A549 treated with RU486 at 1 μM for 4 hours (cell line): ENCODE measurements around the gene KCNIP1. TPM values are rescaled to one million over a fixed set of nuclear protein-coding genes. Genes with fewer than 3 reads are reported as not detected.

Experiments used
- total RNA-seq: library from RNA; stranded (reverse); fragments of 200-300 nt; extraction: Qiagen RNA extraction; gene quantifications from 5 replicates; pipeline ENCODE4 v1.2.3, GENCODE V29; 2022; ENCODE audit warnings: low read depth

The KCNIP1 gene
- not detected in 5 replicates for total RNA-seq

DNA sequence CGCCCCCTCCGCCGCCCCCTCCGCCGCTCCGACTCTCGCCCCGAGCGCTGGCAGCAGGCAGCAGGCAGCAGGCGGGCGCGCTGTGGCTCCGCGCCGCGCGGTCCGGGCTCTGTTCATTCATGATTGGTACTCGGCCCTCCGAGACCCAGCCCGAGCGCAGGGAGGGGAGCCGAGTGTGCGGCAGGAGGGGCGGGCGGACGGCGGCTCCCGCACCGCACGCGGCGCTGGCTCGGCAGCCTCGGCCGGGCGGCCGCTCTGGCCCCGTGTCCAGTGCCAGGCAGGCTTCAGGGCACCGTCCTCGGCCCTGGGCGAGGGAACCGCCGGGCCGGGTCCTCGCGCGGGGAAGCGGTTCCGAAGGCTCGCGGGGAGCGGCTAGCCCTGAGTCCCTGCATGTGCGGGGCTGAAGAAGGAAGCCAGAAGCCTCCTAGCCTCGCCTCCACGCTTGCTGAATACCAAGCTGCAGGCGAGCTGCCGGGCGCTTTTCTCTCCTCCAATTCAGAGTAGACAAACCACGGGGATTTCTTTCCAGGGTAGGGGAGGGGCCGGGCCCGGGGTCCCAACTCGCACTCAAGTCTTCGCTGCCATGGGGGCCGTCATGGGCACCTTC is at the start of gene KCNIP1:
TSS of gene KCNIP1 (plus strand) at position 31 of the 607 bp plus-strand sequence.

DNA sequence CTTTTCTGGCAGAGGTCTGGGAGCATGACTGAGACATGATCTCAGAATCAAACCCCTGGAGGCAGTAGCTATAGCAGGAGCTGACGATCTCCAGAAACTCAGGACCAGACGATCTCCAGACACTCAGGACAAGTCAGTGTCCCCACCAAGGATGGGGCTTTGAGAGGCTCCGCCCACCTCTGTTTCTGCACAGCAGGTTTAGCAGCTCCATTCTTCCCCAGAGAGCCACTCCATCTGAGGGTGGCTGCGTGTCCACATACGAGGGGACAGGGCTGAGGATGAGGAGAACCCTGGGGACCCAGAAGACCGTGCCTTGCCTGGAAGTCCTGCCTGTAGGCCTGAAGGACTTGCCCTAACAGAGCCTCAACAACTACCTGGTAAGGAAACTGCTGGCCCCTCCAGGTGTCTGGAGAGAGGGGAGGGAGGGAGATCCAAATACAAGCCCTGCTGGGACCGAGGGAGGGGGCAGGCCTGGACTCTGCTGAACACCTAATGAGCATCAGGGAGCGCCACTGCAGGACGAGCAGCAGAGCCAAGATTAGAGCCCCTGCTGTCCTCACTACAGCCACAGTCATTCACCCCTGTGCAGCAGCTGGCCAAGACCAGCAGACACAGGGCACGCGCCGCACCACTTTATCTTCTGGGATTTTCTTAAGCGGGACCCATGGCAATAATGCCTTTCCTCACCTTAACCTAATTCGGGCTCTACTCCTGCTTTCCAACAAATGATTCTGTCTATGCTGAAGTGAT is 279.9 kb downstream of the KCNIP1 start, which contains the start of gene GABRP:
TSS of gene GABRP (plus strand) at position 228 of the 750 bp plus-strand sequence. CDS start 4,891 bp downstream, outside the sequence.

Other genes with a start within 250 kb of the KCNIP1 start
- not detected in 5 replicates for gene LCP2, start 206.2 kb upstream of the KCNIP1 start, total RNA-seq
- 0.05 TPM in 1 of 5 replicates, not detected in the others for gene KCNMB1, start 114.7 kb upstream of the KCNIP1 start, total RNA-seq